IPS-20b (cell line): Measurements from ENCODE around the gene WARS2.
A peak's percentile ranks its signal among the peaks of the same experiment; 100 is the strongest.
"Not testable (repeated sequence)": the region's sequence is repeated elsewhere in the genome, so short reads cannot be mapped to it uniquely, and the experiment has no call there.

ENCODE experiments used
- H3K27ac ChIP-seq: one replicate; pipeline ENCODE4 v1.5.1; 2013; ENCODE audit warnings: low read length
- H3K27me3 ChIP-seq: 2 replicates; pipeline ENCODE4 v1.6.1; 2013; ENCODE audit warnings: mild to moderate bottlenecking, low read length, inconsistent platforms; ENCODE audit not compliant: insufficient read depth
- H3K36me3 ChIP-seq: 2 replicates; pipeline ENCODE4 v1.6.1; 2013; ENCODE audit warnings: low read depth, mild to moderate bottlenecking, inconsistent platforms, low read length, moderate library complexity; ENCODE audit not compliant: insufficient read depth
- H3K4me1 ChIP-seq: 2 replicates; pipeline ENCODE4 v1.6.1; 2013; ENCODE audit warnings: mild to moderate bottlenecking, control low read depth, inconsistent platforms, low read length, moderate library complexity; ENCODE audit not compliant: insufficient read depth
- H3K4me3 ChIP-seq: 2 replicates; pipeline ENCODE4 v1.5.1; 2013; ENCODE audit warnings: mild to moderate bottlenecking, low read length, inconsistent platforms
- H3K9ac ChIP-seq: 2 replicates; pipeline ENCODE4 v1.6.1; 2013; ENCODE audit warnings: low read depth, mild to moderate bottlenecking, inconsistent platforms, low read length, moderate library complexity
- H3K9me3 ChIP-seq: 2 replicates; pipeline ENCODE4 v1.6.1; 2013; ENCODE audit warnings: mild to moderate bottlenecking, low read depth, low read length, inconsistent platforms; ENCODE audit not compliant: insufficient read depth

WARS2 gene

GRCh38 chr1:119140177-119141019, at the start of gene WARS2:
Gene WARS2, minus strand, starts transcription at chr1:119140653. Its CDS starts 9 bp downstream, at chr1:119140644.
- Histone ChIP-seq H3K27ac (peak within 1 kb of the TSS; percentile 49), H3K36me3 (peaks cover 5% of the 10 kb centered on the region; the same call in 1 of the 2 replicates), H3K9ac (peak within 1 kb of the TSS; percentile 82), H3K9me3 (no peaks in the 10 kb centered on the region), H3K4me1 (peaks cover 5% of the 10 kb centered on the region; the same call in 1 of the 2 replicates), H3K4me3 (peak within 1 kb of the TSS; percentile 81), H3K27me3 (no peaks in the 10 kb centered on the region)

DNA sequence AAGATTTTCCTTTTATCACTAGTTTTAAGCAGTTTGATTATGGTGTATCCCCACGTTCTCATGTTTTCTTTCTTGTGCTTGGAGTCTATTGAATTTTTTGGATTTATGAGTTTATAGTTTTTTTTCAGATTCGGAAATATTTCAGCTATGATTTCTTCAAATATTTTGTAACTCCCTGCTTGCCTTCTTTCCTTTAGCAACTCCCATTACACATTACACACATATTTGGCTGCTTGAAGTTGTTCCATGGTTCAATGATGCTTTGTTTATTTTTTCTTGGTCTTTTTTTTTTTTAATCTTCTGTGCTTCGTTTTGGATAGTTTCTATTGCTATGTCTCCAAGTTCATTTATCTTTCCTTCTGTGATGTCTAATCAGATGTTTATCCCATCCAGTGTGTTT, 48.5 kb upstream of the WARS2 start:
- H3K9me3 ChIP-seq = no peaks in the 10 kb centered on the region
- H3K4me3 ChIP-seq = no peak overlapping the region
- no peak overlapping the region for H3K27ac ChIP-seq
- no peaks in the 10 kb centered on the region for H3K27me3 ChIP-seq
- H3K4me1 ChIP-seq = no peaks in the 10 kb centered on the region
- H3K9ac ChIP-seq = no peak overlapping the region
- H3K36me3 ChIP-seq = no peaks in the 10 kb centered on the region

- H3K27ac ChIP-seq = no peak overlapping the region
- no peak overlapping the region for H3K4me3 ChIP-seq
- no peaks in the 10 kb centered on the region for H3K4me1 ChIP-seq
- no peaks in the 10 kb centered on the region for H3K36me3 ChIP-seq
- no peaks in the 10 kb centered on the region for H3K9me3 ChIP-seq
- H3K9ac ChIP-seq = no peak overlapping the region
- H3K27me3 ChIP-seq = no peaks in the 10 kb centered on the region
Observed at GRCh38 chr1:119187416-119187815, 47.0 kb upstream of the WARS2 start.

DNA sequence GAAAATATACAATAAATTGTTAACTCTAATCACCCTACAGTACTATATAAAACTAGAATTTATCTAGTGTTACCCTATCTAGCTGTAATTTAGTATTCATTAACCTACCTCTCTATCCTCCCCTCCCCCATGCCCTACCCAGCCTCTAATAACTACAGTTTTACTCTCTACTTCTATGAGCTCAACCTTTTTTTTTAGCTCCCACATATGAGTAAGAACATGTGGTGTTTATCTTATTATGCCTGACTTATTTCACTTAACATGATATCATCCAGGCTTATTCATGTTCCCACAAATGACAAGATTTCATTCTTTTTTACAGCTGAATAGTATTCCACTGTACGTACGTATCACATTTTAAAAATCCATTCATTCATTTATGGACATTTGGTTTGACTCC, 46.0 kb upstream of the WARS2 start:
- Histone ChIP-seq H3K36me3 (no peaks in the 10 kb centered on the region), H3K27me3 (no peaks in the 10 kb centered on the region), H3K4me3 (no peak overlapping the region), H3K4me1 (no peaks in the 10 kb centered on the region), H3K9ac (no peak overlapping the region), H3K27ac (no peak overlapping the region), H3K9me3 (no peaks in the 10 kb centered on the region)

- no peak overlapping the region for H3K9ac ChIP-seq
- H3K36me3 ChIP-seq = no peaks in the 10 kb centered on the region
- H3K4me1 ChIP-seq = no peaks in the 10 kb centered on the region
- H3K9me3 ChIP-seq = no peaks in the 10 kb centered on the region
- H3K27ac ChIP-seq = no peak overlapping the region
- H3K27me3 ChIP-seq = no peaks in the 10 kb centered on the region
- H3K4me3 ChIP-seq = no peak overlapping the region
Observed at GRCh38 chr1:119184972-119185371, 44.5 kb upstream of the WARS2 start.

- no peak overlapping the region for H3K4me3 ChIP-seq
- no peak overlapping the region for H3K27ac ChIP-seq
- no peaks in the 10 kb centered on the region; the same call in 1 of the 2 replicates for H3K36me3 ChIP-seq
- no peaks in the 10 kb centered on the region for H3K27me3 ChIP-seq
- no peaks in the 10 kb centered on the region for H3K4me1 ChIP-seq
- no peaks in the 10 kb centered on the region for H3K9me3 ChIP-seq
- no peak overlapping the region for H3K9ac ChIP-seq
Observed at GRCh38 chr1:119181218-119181617, 40.8 kb upstream of the WARS2 start.

DNA sequence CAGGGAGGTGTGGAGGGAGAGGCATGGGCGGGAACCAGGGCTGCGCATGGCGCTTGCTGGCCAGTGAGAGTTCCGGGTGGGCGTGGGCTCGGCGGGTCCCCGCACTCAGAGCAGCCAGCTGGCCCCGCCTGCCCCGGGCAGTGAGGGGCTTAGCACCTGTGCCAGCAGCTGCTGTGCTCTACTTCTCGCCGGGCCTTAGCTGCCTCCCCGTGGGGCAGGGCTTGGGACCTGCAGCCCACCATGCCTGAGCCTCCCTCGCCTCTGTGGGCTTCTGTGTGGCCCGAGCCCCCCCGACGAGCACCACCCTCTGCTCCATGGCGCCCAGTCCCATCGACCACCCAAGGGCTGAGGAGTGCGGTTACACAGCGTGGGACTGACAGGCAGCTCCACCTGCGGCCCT, 38.6 kb upstream of the WARS2 start:
- H3K9ac ChIP-seq = no peak overlapping the region
- H3K36me3 ChIP-seq = no peaks in the 10 kb centered on the region; the same call in 1 of the 2 replicates
- H3K4me1 ChIP-seq = no peaks in the 10 kb centered on the region
- H3K27ac ChIP-seq = no peak overlapping the region
- H3K27me3 ChIP-seq = no peaks in the 10 kb centered on the region
- H3K9me3 ChIP-seq = no peaks in the 10 kb centered on the region
- H3K4me3 ChIP-seq = no peak overlapping the region

DNA sequence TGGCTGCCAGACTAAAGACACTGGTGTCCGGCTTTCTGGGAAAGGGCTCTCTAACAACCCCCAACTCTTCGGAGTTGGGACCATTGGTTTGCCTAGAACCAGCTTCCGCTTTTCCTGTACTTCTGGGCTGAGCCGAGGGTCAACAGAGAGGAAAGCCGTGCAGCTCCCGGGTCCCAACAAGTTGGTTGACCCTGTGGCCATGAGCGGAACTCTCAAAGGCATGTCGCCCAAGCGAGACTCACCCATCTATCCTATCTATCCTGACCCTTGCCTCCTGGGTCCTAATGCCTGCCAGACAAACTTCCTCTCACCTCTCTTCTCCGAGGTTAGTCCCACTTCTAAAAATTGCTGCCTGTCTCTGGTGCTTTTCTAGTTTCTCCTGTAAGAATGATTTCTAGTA, 32.5 kb upstream of the WARS2 start:
- H3K9me3 ChIP-seq, H3K27ac ChIP-seq, H3K9ac ChIP-seq, H3K4me3 ChIP-seq, H3K4me1 ChIP-seq, H3K27me3 ChIP-seq, H3K36me3 ChIP-seq: not testable (repeated sequence)

DNA sequence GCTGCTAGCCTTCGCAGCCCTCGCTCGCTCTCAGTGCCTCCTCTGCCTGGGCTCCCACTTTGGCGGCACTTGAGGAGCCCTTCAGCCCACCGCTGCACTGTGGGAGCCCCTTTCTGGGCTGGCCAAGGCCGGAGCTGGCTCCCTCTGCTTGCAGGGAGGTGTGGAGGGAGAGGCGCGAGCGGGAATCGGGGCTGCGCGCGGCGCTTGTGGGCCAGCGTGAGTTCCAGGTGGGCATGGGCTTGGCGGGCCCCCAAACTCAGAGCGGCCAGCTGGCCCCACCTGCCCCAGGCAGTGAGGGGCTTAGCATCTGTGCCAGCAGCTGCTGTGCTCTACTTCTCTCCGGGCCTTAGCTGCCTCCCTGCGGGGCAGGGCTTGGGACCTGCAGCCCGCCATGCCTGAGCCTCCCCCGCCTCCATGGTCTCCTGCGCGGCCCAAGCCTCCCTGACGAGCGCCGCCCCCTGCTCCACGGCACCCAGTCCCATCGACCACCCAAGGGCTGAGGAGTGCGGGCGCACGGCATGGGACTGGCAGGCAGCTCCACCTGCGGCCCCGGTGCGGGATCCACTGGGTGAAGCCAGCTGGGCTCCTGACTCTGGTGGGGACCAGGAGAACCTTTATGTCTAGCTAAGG, 31.0 kb upstream of the WARS2 start:
- H3K4me3 ChIP-seq, H3K9me3 ChIP-seq, H3K36me3 ChIP-seq, H3K27me3 ChIP-seq, H3K9ac ChIP-seq, H3K4me1 ChIP-seq, H3K27ac ChIP-seq: not testable (repeated sequence)

DNA sequence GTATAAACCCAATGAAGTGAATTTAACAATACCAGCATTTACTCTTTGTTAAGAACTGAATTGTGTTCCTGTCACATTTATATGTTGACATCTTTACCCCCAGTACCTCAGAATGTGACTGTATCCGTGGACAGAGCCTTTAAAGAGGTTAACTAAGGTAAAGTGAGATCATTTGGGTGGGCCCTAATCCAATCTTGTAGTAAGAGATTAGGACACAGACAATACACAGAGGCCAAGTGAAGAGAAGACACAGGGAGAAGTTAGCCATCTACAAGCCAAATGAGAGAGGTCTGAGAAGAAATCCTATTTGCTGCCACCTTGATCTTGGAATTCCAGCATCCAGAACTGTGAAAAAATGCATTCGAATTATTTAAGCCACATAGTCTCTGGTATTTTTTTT, 22.9 kb upstream of the WARS2 start:
- no peaks in the 10 kb centered on the region for H3K4me1 ChIP-seq
- H3K27ac ChIP-seq = no peak overlapping the region
- H3K9me3 ChIP-seq = no peaks in the 10 kb centered on the region; the same call in 1 of the 2 replicates
- H3K9ac ChIP-seq = no peak overlapping the region
- peaks cover 44% of the 10 kb centered on the region for H3K36me3 ChIP-seq
- H3K4me3 ChIP-seq = no peak overlapping the region
- no peaks in the 10 kb centered on the region for H3K27me3 ChIP-seq

DNA sequence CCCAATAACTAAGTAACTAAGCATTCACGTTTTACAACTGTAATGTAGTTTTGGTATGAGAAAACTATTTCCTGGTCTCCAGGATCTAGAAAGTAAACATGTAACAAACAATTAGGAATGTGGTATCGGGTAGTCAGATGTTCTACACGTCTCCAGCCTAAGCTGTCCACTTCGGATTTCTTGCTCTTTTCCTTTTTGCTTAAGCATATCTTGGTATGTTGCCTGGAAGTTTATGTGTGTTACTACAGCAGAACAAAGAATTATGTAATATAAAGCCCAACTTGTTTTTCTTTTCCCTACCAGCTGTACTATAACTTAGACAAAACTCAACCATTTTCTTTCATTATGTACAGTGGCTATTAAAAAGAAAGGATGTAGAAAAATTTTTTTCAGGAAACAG, 20.4 kb upstream of the WARS2 start:
- Histone ChIP-seq H3K27me3 (no peaks in the 10 kb centered on the region), H3K4me3 (no peak overlapping the region), H3K4me1 (no peaks in the 10 kb centered on the region), H3K9me3 (peaks cover 16% of the 10 kb centered on the region), H3K9ac (no peak overlapping the region), H3K27ac (no peak overlapping the region), H3K36me3 (peaks cover 50% of the 10 kb centered on the region)

GRCh38 chr1:119160409-119160808, 20.0 kb upstream of the WARS2 start:
- Histone ChIP-seq H3K4me1 (no peaks in the 10 kb centered on the region), H3K27me3 (no peaks in the 10 kb centered on the region), H3K9me3 (peaks cover 16% of the 10 kb centered on the region), H3K9ac (no peak overlapping the region), H3K4me3 (no peak overlapping the region), H3K27ac (no peak overlapping the region), H3K36me3 (peaks cover 50% of the 10 kb centered on the region)
